Choroid plexus epithelial cell (primary cell): Measurements from ENCODE around the gene CADM3.

ENCODE experiments used
- DNase-seq: peaks from one replicate; pipeline ENCODE4 v3.0.0-alpha.2; 2010; ENCODE audit warnings: low read depth
- H3K4me3 ChIP-seq: 2 replicates; pipeline ENCODE4 v1.5.1; 2011; ENCODE audit warnings: low read depth, mild to moderate bottlenecking, control low read depth, low read length, moderate library complexity
- CTCF ChIP-seq: conservative IDR thresholded peaks from 2 replicates; pipeline ENCODE4 v1.5.1; 2011; ENCODE audit warnings: low read depth, mild to moderate bottlenecking, control low read depth, inconsistent platforms, low read length, moderate library complexity

Gene CADM3

GRCh38 chr1:159205225-159205624 lies 33.8 kb downstream of the CADM3 start:
- DNase-seq = no peak
- H3K4me3 ChIP-seq = no peak overlapping the region
- TF ChIP-seq CTCF = no peak

GRCh38 chr1:159206110-159206509 lies 34.7 kb downstream of the CADM3 start:
- no peak overlapping the region for H3K4me3 ChIP-seq
- DNase-seq = no peak
- TF ChIP-seq CTCF = no peak

- no peak for DNase-seq
- H3K4me3 ChIP-seq = no peak overlapping the region
- no peak for TF ChIP-seq CTCF
These were observed 35.7 kb downstream of the CADM3 start for GRCh38 chr1:159207080-159207479.

GRCh38 chr1:159207774-159208173 lies 36.4 kb downstream of the CADM3 start:
- H3K4me3 ChIP-seq = no peak overlapping the region
- TF ChIP-seq CTCF = no peak
- DNase-seq = no peak

GRCh38 chr1:159208175-159208825 lies 36.9 kb downstream of the CADM3 start:
- TF ChIP-seq CTCF = no peak

GRCh38 chr1:159209061-159209460 lies 37.6 kb downstream of the CADM3 start:
- H3K4me3 ChIP-seq = no peak overlapping the region
- DNase-seq = no peak
- TF ChIP-seq CTCF = no peak

More at GRCh38 chr1:159208175-159208825, 36.9 kb downstream of the CADM3 start:
- DNase-seq = no peak
- H3K4me3 ChIP-seq = no peak overlapping the region
